Measurements from ENCODE around the gene RAB40C. TPM values are rescaled to one million over a fixed set of nuclear protein-coding genes. Genes with fewer than 3 reads are reported as not detected.

Gene RAB40C
- total RNA-seq, 1 experiment from 2014 or later = 22.5 TPM

GRCh38 chr16:606656-607307 is 16.9 kb downstream of the RAB40C start:
- Mint-ChIP-seq H3K4me1 (peaks cover 8% of the 10 kb centered on the region), H3K9me3 (peaks cover 12% of the 10 kb centered on the region), H3K27me3 (ENCODE audit: low read depth) (no peaks in the 10 kb centered on the region), H3K27ac (no peak overlapping the region), H3K36me3 (peaks cover 17% of the 10 kb centered on the region), H3K4me3 (no peak overlapping the region)
- ChIA-PET CTCF (interaction anchor here (0.7 kb wide), 1 partner anchor 16 kb away, joined by 3 read pairs; no protein-coding TSS in a partner anchor), POLR2A (no interaction called here)
- DNase-seq (ENCODE audit: low spot score) (no peak), ATAC-seq (no peak)
- TF ChIP-seq GTF2I (CRISPR knock-in tag; conservative IDR thresholded peaks at IDR 0.05) = no peak

- TF ChIP-seq FOXP4 (CRISPR knock-in tag; IDR thresholded peaks at IDR 0.05) (no peak), PRDM15 (CRISPR knock-in tag; IDR thresholded peaks at IDR 0.05) (no peak)
- ATAC-seq = no peak
- ChIA-PET POLR2A (no interaction called here), CTCF (interaction anchor here (0.7 to 1.7 kb wide), 4 partner anchors 15 to 234 kb away, joined by 3 to 6 read pairs (median 4); no protein-coding TSS in a partner anchor)
- peak overlapping the region; percentile 85 for H3K27ac Mint-ChIP-seq
- H3K9me3 Mint-ChIP-seq = peaks cover 12% of the 10 kb centered on the region
- peaks cover 8% of the 10 kb centered on the region for H3K4me1 Mint-ChIP-seq
- no peaks in the 10 kb centered on the region for H3K27me3 Mint-ChIP-seq (ENCODE audit: low read depth)
- H3K36me3 Mint-ChIP-seq = peaks cover 17% of the 10 kb centered on the region
- H3K4me3 Mint-ChIP-seq = no peak overlapping the region
- no peak for DNase-seq (ENCODE audit: low spot score)
Observed at GRCh38 chr16:608019-608418, 18.2 kb downstream of the RAB40C start.

GRCh38 chr16:609316-609715 is 19.4 kb downstream of the RAB40C start:
- H3K9me3 Mint-ChIP-seq = peaks cover 11% of the 10 kb centered on the region
- TF ChIP-seq FOXJ3 (CRISPR knock-in tag; IDR thresholded peaks at IDR 0.05; ENCODE audit: borderline replicate concordance) (no peak), KAT7 (CRISPR knock-in tag; IDR thresholded peaks at IDR 0.05; ENCODE audit: borderline replicate concordance) (no peak), E2F5 (CRISPR knock-in tag; IDR thresholded peaks at IDR 0.05) (no peak), RELA (CRISPR knock-in tag; IDR thresholded peaks at IDR 0.05; ENCODE audit: borderline replicate concordance) (no peak), MYBL2 (CRISPR knock-in tag; IDR thresholded peaks at IDR 0.05) (no peak), NR3C1 (CRISPR knock-in tag; conservative IDR thresholded peaks at IDR 0.05; ENCODE audit: low read depth) (no peak), FOXK1 (CRISPR knock-in tag; IDR thresholded peaks at IDR 0.05) (no peak), ZNF263 (CRISPR knock-in tag; IDR thresholded peaks at IDR 0.05; ENCODE audit: low read depth) (no peak), CBFB (CRISPR knock-in tag; IDR thresholded peaks at IDR 0.05; ENCODE audit: low read depth) (no peak), ATF6 (CRISPR knock-in tag; IDR thresholded peaks at IDR 0.05) (no peak)
- no peaks in the 10 kb centered on the region for H3K27me3 Mint-ChIP-seq (ENCODE audit: low read depth)
- H3K27ac Mint-ChIP-seq = no peak overlapping the region
- H3K4me1 Mint-ChIP-seq = peaks cover 8% of the 10 kb centered on the region
- ChIA-PET CTCF (interaction anchor here (0.7 to 2.7 kb wide), 9 partner anchors 9 to 142 kb away, joined by 3 to 17 read pairs (median 5); no protein-coding TSS in a partner anchor), POLR2A (interaction anchor here (1.0 kb wide), 1 partner anchor 8 kb away, joined by 3 read pairs; no protein-coding TSS in a partner anchor)
- DNase-seq (ENCODE audit: low spot score) = no peak
- H3K4me3 Mint-ChIP-seq = no peak overlapping the region
- no peak for ATAC-seq
- H3K36me3 Mint-ChIP-seq = peaks cover 22% of the 10 kb centered on the region

All from WTC11 (cell line).